GM12878 (cell line): ENCODE measurements around the gene PKLR. TPM values are rescaled to one million over a fixed set of nuclear protein-coding genes. Genes with fewer than 3 reads are reported as not detected.

Experiments
- ATAC-seq: fragments of 200-7000 bp; cut with Tn5 transposase; 3 replicates; pipeline ENCODE4 v1.9.1; 2020; ENCODE audit warnings: mild to moderate bottlenecking, moderate library complexity
- BruUV-seq: library from RNA; stranded (reverse); fragments of 400-500 nt; replicated peaks from 2 replicates; lab custom pipeline; 2021; lab: Mats Ljungman, UMichigan
- CTCF ChIA-PET: fragments of 300-600 bp; sonication (Branson Sonifier 250); formaldehyde crosslinking; extraction: SDS; loops from one replicate; lab custom pipeline; 2021; ENCODE audit warnings: inconsistent platforms; lab: Yijun Ruan, JAX
- POLR2A ChIA-PET: fragments of 350-600 bp; formaldehyde crosslinking; extraction: SDS; loops from one replicate; lab custom pipeline; 2021; ENCODE audit warnings: inconsistent platforms; lab: Charles Lee
- RAD21 ChIA-PET: fragments of 300-600 bp; sonication (Branson Sonifier 250); formaldehyde crosslinking; loops from one replicate; lab custom pipeline; 2023; ENCODE audit warnings: antibody characterized with exemption; ENCODE audit not compliant: unreplicated experiment; lab: Charles Lee
- SMC1A ChIA-PET: fragments of 300-600 bp; sonication (Branson Sonifier 250); formaldehyde crosslinking; loops from one replicate; lab custom pipeline; 2023; ENCODE audit not compliant: unreplicated experiment, uncharacterized antibody; lab: Charles Lee
- DNase-seq: peaks from one replicate; pipeline ENCODE4 v3.0.0-alpha.2; 2011; ENCODE audit warnings: low read depth, low spot score
- FAIRE-seq: peaks from 3 replicates; lab custom pipeline; 2011; peaks lifted over from hg19 to GRCh38; lab: Jason Lieb, UNC
- H2AFZ ChIP-seq: 2 replicates; pipeline ENCODE4 v1.6.0; 2011; ENCODE audit warnings: low read depth, low read length, control low read depth; ENCODE audit not compliant: control insufficient read depth
- H3K27ac ChIP-seq: 2 replicates; pipeline ENCODE4 v1.5.1; 2011; ENCODE audit warnings: control low read depth; ENCODE audit not compliant: control insufficient read depth, insufficient read depth
- H3K27me3 ChIP-seq, 2 experiments: replicated peaks in 1 of 2; 2 replicates each; pipeline versions ENCODE4 v1.6.0 to v1.6.1; 2011; ENCODE audit warnings: low read length in 1 of 2; ENCODE audit not compliant: control insufficient read depth in 2 of 2, insufficient read depth in 2 of 2
- H3K36me3 ChIP-seq, 2 experiments: 2 replicates each; pipeline ENCODE4 v1.5.1; 2011; ENCODE audit warnings: low read length in 1 of 2; ENCODE audit not compliant: control insufficient read depth in 2 of 2, insufficient read depth in 2 of 2
- H3K4me1 ChIP-seq: 2 replicates; pipeline ENCODE4 v1.6.1; 2011; ENCODE audit warnings: mild to moderate bottlenecking, low read length, moderate library complexity, mixed read lengths; ENCODE audit not compliant: control insufficient read depth, insufficient read depth
- H3K4me2 ChIP-seq: 2 replicates; pipeline ENCODE4 v1.6.0; 2011; ENCODE audit warnings: control low read depth; ENCODE audit not compliant: control insufficient read depth, insufficient read depth
- H3K4me3 ChIP-seq: fragments of 200-600 bp; sonication (generic); 2 replicates; pipeline ENCODE4 v1.5.1; 2016
- H3K79me2 ChIP-seq: 2 replicates; pipeline ENCODE4 v1.6.0; 2011; ENCODE audit warnings: low read length; ENCODE audit not compliant: control insufficient read depth, insufficient read depth
- H3K9ac ChIP-seq: 2 replicates; pipeline ENCODE4 v1.8.0; 2011; ENCODE audit warnings: low read length, control low read depth, mixed read lengths; ENCODE audit not compliant: control insufficient read depth, insufficient read depth
- H3K9me3 ChIP-seq: replicated peaks from 3 replicates; pipeline ENCODE4 v1.5.1; 2011; ENCODE audit warnings: mild to moderate bottlenecking, low read length; ENCODE audit not compliant: control insufficient read depth, insufficient read depth
- H4K20me1 ChIP-seq: 2 replicates; pipeline ENCODE4 v1.6.0; 2011; ENCODE audit not compliant: control insufficient read depth, insufficient read depth
- CREB1 ChIP-seq: IDR thresholded peaks from 2 replicates; pipeline ENCODE4 v1.6.1; 2012; ENCODE audit warnings: low read depth, mild to moderate bottlenecking, inconsistent platforms
- DPF2 ChIP-seq: fragments of 450-650 bp; IDR thresholded peaks from 2 replicates; pipeline ENCODE4 v1.6.1; 2017; ENCODE audit warnings: mild to moderate bottlenecking
- IRF4 ChIP-seq: IDR thresholded peaks from 2 replicates; pipeline ENCODE4 v1.6.1; 2011; ENCODE audit warnings: low read depth, low read length
- JUND ChIP-seq: IDR thresholded peaks from 2 replicates; pipeline ENCODE4 v1.6.1; 2012; ENCODE audit warnings: low read depth, mild to moderate bottlenecking, low read length, improper control_type of control experiment, moderate library complexity
- MTA2 ChIP-seq: fragments of 450-650 bp; IDR thresholded peaks from 2 replicates; pipeline ENCODE4 v1.6.1; 2016; ENCODE audit warnings: low read depth, mild to moderate bottlenecking, moderate library complexity
- MYC ChIP-seq: IDR thresholded peaks from 2 replicates; pipeline ENCODE4 v1.6.1; 2011; ENCODE audit warnings: mild to moderate bottlenecking, low read length, moderate library complexity, inconsistent platforms; ENCODE audit not compliant: insufficient read depth, insufficient replicate concordance, insufficient read length, severe bottlenecking
- NR2C2 ChIP-seq: IDR thresholded peaks from 2 replicates; pipeline ENCODE4 v1.6.1; 2011; ENCODE audit warnings: borderline replicate concordance, low read depth; ENCODE audit not compliant: control insufficient read depth, insufficient read length
- RB1 ChIP-seq: fragments of 450-650 bp; formaldehyde crosslinking; IDR thresholded peaks from 2 replicates; pipeline ENCODE4 v1.6.1; 2017; ENCODE audit warnings: mild to moderate bottlenecking, borderline replicate concordance
- SMARCA5 ChIP-seq: fragments of 450-650 bp; IDR thresholded peaks from 2 replicates; pipeline ENCODE4 v1.6.1; 2017; ENCODE audit warnings: mild to moderate bottlenecking
- TBL1XR1 ChIP-seq: IDR thresholded peaks from 2 replicates; pipeline ENCODE4 v1.6.1; 2012; ENCODE audit warnings: low read depth, low read length, improper control_type of control experiment
- ZNF622 ChIP-seq: fragments of 450-650 bp; IDR thresholded peaks from 2 replicates; pipeline ENCODE4 v1.6.1; 2017; ENCODE audit warnings: mild to moderate bottlenecking, inconsistent platforms
- WGBS: methylation state at CpG from one replicate; pipeline ENCODE4 v1.1.6; 2016; ENCODE audit warnings: low lambda C conversion rate; ENCODE audit not compliant: insufficient replicate concordance, insufficient coverage; ENCODE audit errors: missing lambda C conversion rate; 5-methylcytosine and 5-hydroxymethylcytosine counted together
- in situ Hi-C: fragments of 300-500 bp; cut with MboI; formaldehyde crosslinking; loops from 9 replicates; pipeline ENCODE4 v1.14.3; 2018; ENCODE audit warnings: mixed read lengths
- intact Hi-C: fragments of 100-400 bp; cut with micrococcal nuclease; formaldehyde crosslinking; loops from one replicate; pipeline ENCODE4 v1.14.2; 2022; ENCODE audit not compliant: unreplicated experiment
- polyA plus RNA-seq, 11 experiments: library from polyadenylated mRNA; depleted of rRNA in 4 of 11; unstranded in 6 of 11; stranded (reverse) in 5 of 11; fragments of >200 nt; fragmentation: Nextera tagmentation in 4 of 11; fragmentation: Illumina TruSeq in 1 of 11; extraction: Ambion mirVana in 4 of 11; extraction: Trizol in 1 of 11; gene quantifications; 1 replicate in 1 of 11; 2 replicates in 10 of 11; pipeline versions ENCODE4 v1.2.1 to v1.2.3, GENCODE V29; 2011 to 2016; ENCODE audit warnings: inconsistent platforms in 2 of 11, missing spikeins in 2 of 11, low read depth in 1 of 11
- total RNA-seq, 4 experiments: library from RNA; depleted of rRNA in 3 of 4; stranded (reverse); fragments of >200 nt in 3 of 4; fragmentation: Illumina TruSeq in 1 of 4; extraction: Trizol in 1 of 4; gene quantifications; 2 replicates each; pipeline versions ENCODE4 v1.2.1 to v1.2.3, GENCODE V29; 2013 to 2021

The PKLR gene
- total and polyA plus RNA-seq, 10 of the 15 experiments (the other 5 are each of a cell fraction or from before 2014, with no cell fraction given) = 0.04 to 0.15 (median 0.08) TPM; not detected in 7

DNA sequence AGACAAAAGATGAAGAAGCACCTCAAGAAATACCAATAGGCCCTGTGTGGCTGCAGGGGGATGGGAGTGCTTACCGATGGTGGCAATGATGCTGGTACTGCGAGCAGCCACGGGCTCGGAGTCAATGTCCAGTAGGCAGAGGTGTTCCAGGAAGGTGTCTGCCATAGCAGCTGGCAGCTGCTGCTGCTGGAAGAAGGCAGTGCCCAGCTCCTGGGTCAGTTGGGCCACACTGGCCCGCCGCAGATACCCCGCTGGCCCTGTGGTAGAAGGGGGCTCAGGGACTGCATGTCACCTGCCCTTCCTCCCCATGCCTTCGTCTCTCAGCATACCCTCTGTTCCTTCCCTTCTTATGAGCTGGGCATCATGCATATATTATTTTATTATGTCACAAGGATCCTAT lies 1.2 kb downstream of the PKLR start:
- SMC1A ChIA-PET = no interaction called here
- FAIRE-seq (no peak), ATAC-seq (no peak), DNase-seq (no peak)
- no peak overlapping the region for H3K9ac ChIP-seq
- H3K36me3 ChIP-seq = no peaks in the 10 kb centered on the region
- CTCF ChIA-PET = interaction anchor here (1.2 to 2.3 kb wide), 2 partner anchors 47 to 49 kb away, joined by 3 to 9 read pairs; no protein-coding TSS in a partner anchor
- 81% methylated on average over 8 of the region's 8 CpGs for WGBS
- RAD21 ChIA-PET = no interaction called here
- H3K27ac ChIP-seq = no peak overlapping the region
- no TSS peak for BruUV-seq
- POLR2A ChIA-PET = interaction anchor here (0.6 to 1.5 kb wide), 3 partner anchors 10 to 61 kb away, joined by 3 to 5 read pairs (median 4); no protein-coding TSS in a partner anchor
- no peak overlapping the region for H2AFZ ChIP-seq
- no peaks in the 10 kb centered on the region for H3K9me3 ChIP-seq
- H3K27me3 ChIP-seq = no peaks in the 10 kb centered on the region; a peak in 1 of 4 replicates
- H4K20me1 ChIP-seq = no peaks in the 10 kb centered on the region
- peaks cover 3% of the 10 kb centered on the region; the same call in 1 of the 2 replicates for H3K4me1 ChIP-seq
- in situ Hi-C loops = no loop called here
- intact Hi-C loops = no loop called here
- no peak overlapping the region for H3K4me3 ChIP-seq
- no peak overlapping the region for H3K4me2 ChIP-seq
- no peaks in the 10 kb centered on the region for H3K79me2 ChIP-seq
- no peak for TF ChIP-seq NR2C2
- TF ChIP-seq MTA2 = no peak
- no peak for TF ChIP-seq MYC
- TF ChIP-seq ZNF622 = no peak
- no peak for TF ChIP-seq SMARCA5
- no peak for TF ChIP-seq JUND
- no peak for TF ChIP-seq RB1
- no peak for TF ChIP-seq DPF2
- TF ChIP-seq TBL1XR1 = no peak
- no peak for TF ChIP-seq CREB1
- TF ChIP-seq IRF4 = no peak
